Measurements from ENCODE around the gene PIAS1. TPM values are rescaled to one million over a fixed set of nuclear protein-coding genes. Genes with fewer than 3 reads are reported as not detected.

The PIAS1 gene
- total and polyA plus RNA-seq, 9 of the 15 experiments (the other 6 are each of a cell fraction or from before 2014, with no cell fraction given): 18.0 to 59.1 (median 28.5) TPM

DNA sequence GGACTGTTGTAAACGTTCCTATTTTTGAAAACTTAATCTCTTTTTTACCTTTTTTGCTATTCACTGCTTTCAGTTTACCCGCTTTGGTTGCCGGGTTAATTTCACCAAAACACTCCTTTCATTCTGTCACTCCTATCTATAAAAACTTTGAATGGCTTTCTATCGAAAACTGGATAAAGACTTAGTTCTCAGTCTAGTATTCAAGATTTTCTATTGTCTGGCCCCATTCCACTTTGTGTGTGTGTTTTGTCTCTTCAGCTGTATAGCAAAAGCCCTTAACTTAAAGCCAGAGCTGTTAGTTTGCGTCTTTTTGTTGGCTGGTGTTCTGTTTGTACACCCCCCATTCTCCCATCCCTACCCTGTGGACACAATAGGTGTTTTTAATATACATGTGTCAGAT lies 7.5 kb downstream of the PIAS1 start:
- Histone ChIP-seq H4K20me1 (replicated peaks; ENCODE audit: control insufficient read depth, insufficient read depth, low read length) (peaks cover 10% of the 10 kb centered on the region; the same call in 1 of the 2 replicates), H3K27ac (ENCODE audit: extremely low read depth, low read depth, low read length) (no peak overlapping the region), H3K9me1 (ENCODE audit: control insufficient read depth, insufficient read depth, low read length) (no peaks in the 10 kb centered on the region), H3K4me1 (replicated peaks in 1 of 2; ENCODE audit: control insufficient read depth in 2 of 2, insufficient read depth in 2 of 2, low read length in 2 of 2) (peaks cover 0 to 10% of the 10 kb centered on the region in 2 experiments; a peak in 2 of 5 replicates), H3K36me3 (ENCODE audit: control insufficient read depth, insufficient read depth, low read length) (peaks cover 6% of the 10 kb centered on the region), H3K4me2 (ENCODE audit: insufficient read depth, low read length) (no peak overlapping the region), H3K79me2 (ENCODE audit: control insufficient read depth, insufficient read depth, low read length) (peaks cover 99% of the 10 kb centered on the region), H3K9me3 (replicated peaks; ENCODE audit: control insufficient read depth, insufficient read depth, low read depth, low read length) (no peaks in the 10 kb centered on the region), H3K4me3 (no peak overlapping the region), H2AFZ (ENCODE audit: low read depth, low read length) (no peak overlapping the region), H3K9ac (ENCODE audit: insufficient read depth in 1 of 2, low read depth in 2 of 2, low read length in 2 of 2) (no peak overlapping the region), H3K27me3 (ENCODE audit: control insufficient read depth in 2 of 2, insufficient read depth in 2 of 2, low read length in 2 of 2) (no peaks in the 10 kb centered on the region)
- ATAC-seq: no peak
- ChIA-PET CTCF (ENCODE audit: low intra/inter-chr PET ratio) (no interaction called here), POLR2A (no interaction called here)
- WGBS (ENCODE audit: insufficient coverage, low coverage, missing lambda C conversion rate): 75% methylated on average over 5 of the region's 5 CpGs
- no peak for DNase-seq (ENCODE audit: extremely low read depth in 1 of 4, low spot score in 3 of 4)
- no TSS peak for BruUV-seq (replicated peaks)
- FAIRE-seq: no peak
- intact Hi-C loops (cut with micrococcal nuclease): no loop called here
- TF ChIP-seq MEIS2 (IDR thresholded peaks at IDR 0.05; ENCODE audit: partially characterized antibody) (no peak), MYNN (IDR thresholded peaks at IDR 0.05) (no peak), MYNN (CRISPR knock-in tag; IDR thresholded peaks at IDR 0.05) (no peak), CHD2 (IDR thresholded peaks at IDR 0.05; ENCODE audit: low read depth, low read length) (no peak), TAF15 (IDR thresholded peaks at IDR 0.05; ENCODE audit: low read depth, low read length) (no peak), CEBPG (CRISPR knock-in tag; IDR thresholded peaks at IDR 0.05) (no peak), CEBPG (tag; conservative IDR thresholded peaks at IDR 0.05 in 1 of 2, IDR thresholded peaks at IDR 0.05 in 1 of 2) (no peak), HNRNPK (IDR thresholded peaks at IDR 0.05; ENCODE audit: low read depth, low read length, poor library complexity, severe bottlenecking) (no peak), YY1 (IDR thresholded peaks at IDR 0.05; ENCODE audit: borderline replicate concordance in 1 of 3, control insufficient read depth in 1 of 3, extremely low read depth in 1 of 3, insufficient read depth in 3 of 3, insufficient read length in 1 of 3, insufficient replicate concordance in 2 of 3, low read depth in 1 of 3, low read length in 2 of 3) (no peak)
- in situ Hi-C loops (cut with MboI): no loop called here

Data from K562 (cell line).